Activated T-helper 9 cell treated with anti-CD3 and anti-CD28 coated beads, Interleukin-2, amount 50 U/mL, for 16 hours (primary cell): ENCODE data around the gene S100A9.
A peak's percentile ranks its signal among the peaks of the same experiment; 100 is the strongest.
"Not testable (repeated sequence)": the region's sequence is repeated elsewhere in the genome, so short reads cannot be mapped to it uniquely, and the experiment has no call there.

Source experiments
- DNase-seq: peaks from one replicate; pipeline ENCODE4 v3.0.0-alpha.2; 2020; ENCODE audit warnings: low read depth

Gene S100A9

GRCh38 chr1:153345187-153346076, 12.2 kb upstream of the S100A9 start:
- DNase-seq: no peak

- DNase-seq: no peak
These were observed 11.5 kb upstream of the S100A9 start for GRCh38 chr1:153346077-153346723.

- not testable (repeated sequence) for DNase-seq
These were observed 10.6 kb upstream of the S100A9 start for GRCh38 chr1:153347049-153347448.

- DNase-seq: no peak
These were observed 9.8 kb upstream of the S100A9 start for GRCh38 chr1:153347856-153348255.

- no peak for DNase-seq
These were observed 8.9 kb upstream of the S100A9 start, which contains the start of gene PGLYRP4 for GRCh38 chr1:153348511-153349362. TSS of gene PGLYRP4 (minus strand) at chr1:153348841. CDS start at chr1:153347932, 909 bp downstream.

GRCh38 chr1:153349363-153350320, 8.0 kb upstream of the S100A9 start:
- DNase-seq: no peak

GRCh38 chr1:153350321-153350957, 7.2 kb upstream of the S100A9 start:
- no peak for DNase-seq

- peak; percentile 37 for DNase-seq
These were observed 5.1 kb upstream of the S100A9 start for GRCh38 chr1:153352523-153352922.

GRCh38 chr1:153353226-153353947, 4.3 kb upstream of the S100A9 start:
- DNase-seq: no peak

- no peak for DNase-seq
These were observed 3.0 kb upstream of the S100A9 start for GRCh38 chr1:153354515-153355193.

GRCh38 chr1:153355445-153356071, 2.1 kb upstream of the S100A9 start:
- DNase-seq: no peak

GRCh38 chr1:153356392-153357075, 1.1 kb upstream of the S100A9 start:
- no peak for DNase-seq

- DNase-seq: no peak
These were observed 390 bp upstream of the S100A9 start for GRCh38 chr1:153357076-153357852.

GRCh38 chr1:153358691-153358975, 979 bp downstream of the S100A9 start:
- no peak for DNase-seq

- DNase-seq: no peak
These were observed 1.6 kb downstream of the S100A9 start for GRCh38 chr1:153359241-153359640.

GRCh38 chr1:153360190-153360589, 2.5 kb downstream of the S100A9 start:
- DNase-seq: no peak

GRCh38 chr1:153360592-153361479, 3.2 kb downstream of the S100A9 start:
- DNase-seq: no peak
